ENCODE measurements around the gene SELENOP.

- TF ChIP-seq CTCF (IDR thresholded peaks at IDR 0.05): no peak
- TF ChIP-seq POLR2A (IDR thresholded peaks at IDR 0.05): no peak
- TF ChIP-seq POLR2AphosphoS5 (IDR thresholded peaks at IDR 0.05; ENCODE audit: insufficient read depth in 1 of 2, low read depth in 1 of 2): no peak
Measured at GRCh38 chr5:42813533-42813932, 1.8 kb upstream of the SELENOP start.
